Measurements from ENCODE around the gene EHMT1. TPM values are rescaled to one million over a fixed set of nuclear protein-coding genes. Genes with fewer than 3 reads are reported as not detected.

Gene EHMT1
- polyA plus RNA-seq, 1 of the 3 experiments (the other 2 are of a cell fraction), result 39.5 TPM

- no peaks in the 10 kb centered on the region for H3K9me2 ChIP-seq
- H3K4me3 ChIP-seq (ENCODE audit: low read depth in 2 of 2, low read length in 1 of 2), result no peak overlapping the region
- H3K27ac ChIP-seq (ENCODE audit: low read depth in 2 of 2, low read length in 1 of 2), result no peak overlapping the region; a peak in 1 of 4 replicates
- H3K4me2 ChIP-seq, result no peak overlapping the region
- ChIA-PET CTCF (interaction anchor here (1.3 to 1.6 kb wide), 2 partner anchors 14 to 80 kb away, joined by 3 to 5 read pairs; no protein-coding TSS in a partner anchor), POLR2A (no interaction called here)
- H2AFZ ChIP-seq (ENCODE audit: low read depth), result no peak overlapping the region
- no peaks in the 10 kb centered on the region for H3K27me3 ChIP-seq (ENCODE audit: insufficient read depth)
- TF ChIP-seq, protein P1, sequence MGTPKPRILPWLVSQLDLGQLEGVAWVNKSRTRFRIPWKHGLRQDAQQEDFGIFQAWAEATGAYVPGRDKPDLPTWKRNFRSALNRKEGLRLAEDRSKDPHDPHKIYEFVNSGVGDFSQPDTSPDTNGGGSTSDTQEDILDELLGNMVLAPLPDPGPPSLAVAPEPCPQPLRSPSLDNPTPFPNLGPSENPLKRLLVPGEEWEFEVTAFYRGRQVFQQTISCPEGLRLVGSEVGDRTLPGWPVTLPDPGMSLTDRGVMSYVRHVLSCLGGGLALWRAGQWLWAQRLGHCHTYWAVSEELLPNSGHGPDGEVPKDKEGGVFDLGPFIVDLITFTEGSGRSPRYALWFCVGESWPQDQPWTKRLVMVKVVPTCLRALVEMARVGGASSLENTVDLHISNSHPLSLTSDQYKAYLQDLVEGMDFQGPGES (IDR thresholded peaks at IDR 0.05; ENCODE audit: low read depth, low read length), result no peak
- peaks cover 33 to 42% of the 10 kb centered on the region in 2 experiments for H3K36me3 ChIP-seq (replicated peaks in 1 of 2; ENCODE audit: control insufficient read depth in 1 of 2, insufficient read depth in 2 of 2, low read length in 1 of 2)
- peaks cover 6% of the 10 kb centered on the region for H4K20me1 ChIP-seq (ENCODE audit: insufficient read depth)
- no peaks in the 10 kb centered on the region for H3F3A ChIP-seq (replicated peaks; ENCODE audit: insufficient read depth)
- H3K9ac ChIP-seq, result no peak overlapping the region
- H3K9me3 ChIP-seq, result no peaks in the 10 kb centered on the region
- H3K4me1 ChIP-seq (ENCODE audit: control insufficient read depth in 1 of 2, insufficient read depth in 2 of 2, low read depth in 1 of 2, low read length in 1 of 2), result peaks cover 0 to 10% of the 10 kb centered on the region in 2 experiments; a peak in 1 of 4 replicates
- DNase-seq, result no peak
- peaks cover 32% of the 10 kb centered on the region; the same call in 1 of the 2 replicates for H3K79me2 ChIP-seq (ENCODE audit: insufficient read depth)
- 93% methylated on average over 11 of the region's 22 CpGs for WGBS (ENCODE audit: low lambda C conversion rate)
Measured at GRCh38 chr9:137753192-137753765, 134.5 kb downstream of the EHMT1 start.

GRCh38 chr9:137755261-137755927, 136.6 kb downstream of the EHMT1 start:
- H3K9me3 ChIP-seq, result no peaks in the 10 kb centered on the region
- H3K9me2 ChIP-seq, result no peaks in the 10 kb centered on the region
- H3K27ac ChIP-seq (ENCODE audit: low read depth in 2 of 2, low read length in 1 of 2), result no peak overlapping the region
- POLR2A ChIA-PET, result no interaction called here
- DNase-seq, result no peak
- no peak overlapping the region for H3K4me2 ChIP-seq
- TF ChIP-seq RCOR1 (IDR thresholded peaks at IDR 0.05; ENCODE audit: low read length) (no peak), TEAD4 (IDR thresholded peaks at IDR 0.05; ENCODE audit: borderline replicate concordance, insufficient read depth) (no peak), EZH2phosphoT487 (IDR thresholded peaks at IDR 0.05; ENCODE audit: borderline replicate concordance, low read depth) (no peak)
- peaks cover 24% of the 10 kb centered on the region for H3K79me2 ChIP-seq (ENCODE audit: insufficient read depth)
- no peaks in the 10 kb centered on the region for H3K27me3 ChIP-seq (ENCODE audit: insufficient read depth)
- H3K36me3 ChIP-seq (replicated peaks in 1 of 2; ENCODE audit: control insufficient read depth in 1 of 2, insufficient read depth in 2 of 2, low read length in 1 of 2), result peaks cover 32 to 49% of the 10 kb centered on the region in 2 experiments
- H4K20me1 ChIP-seq (ENCODE audit: insufficient read depth), result no peaks in the 10 kb centered on the region
- no peaks in the 10 kb centered on the region for H3F3A ChIP-seq (replicated peaks; ENCODE audit: insufficient read depth)
- peaks cover 0 to 10% of the 10 kb centered on the region in 2 experiments; a peak in 1 of 4 replicates for H3K4me1 ChIP-seq (ENCODE audit: control insufficient read depth in 1 of 2, insufficient read depth in 2 of 2, low read depth in 1 of 2, low read length in 1 of 2)
- CTCF ChIA-PET, result no interaction called here
- H2AFZ ChIP-seq (ENCODE audit: low read depth), result no peak overlapping the region
- no peak overlapping the region for H3K9ac ChIP-seq
- whole genome bisulfite sequencing (ENCODE audit: low lambda C conversion rate), result 95% methylated on average over 7 of the region's 7 CpGs
- no peak overlapping the region; a peak in 1 of 4 replicates for H3K4me3 ChIP-seq (ENCODE audit: low read depth in 2 of 2, low read length in 1 of 2)

DNA sequence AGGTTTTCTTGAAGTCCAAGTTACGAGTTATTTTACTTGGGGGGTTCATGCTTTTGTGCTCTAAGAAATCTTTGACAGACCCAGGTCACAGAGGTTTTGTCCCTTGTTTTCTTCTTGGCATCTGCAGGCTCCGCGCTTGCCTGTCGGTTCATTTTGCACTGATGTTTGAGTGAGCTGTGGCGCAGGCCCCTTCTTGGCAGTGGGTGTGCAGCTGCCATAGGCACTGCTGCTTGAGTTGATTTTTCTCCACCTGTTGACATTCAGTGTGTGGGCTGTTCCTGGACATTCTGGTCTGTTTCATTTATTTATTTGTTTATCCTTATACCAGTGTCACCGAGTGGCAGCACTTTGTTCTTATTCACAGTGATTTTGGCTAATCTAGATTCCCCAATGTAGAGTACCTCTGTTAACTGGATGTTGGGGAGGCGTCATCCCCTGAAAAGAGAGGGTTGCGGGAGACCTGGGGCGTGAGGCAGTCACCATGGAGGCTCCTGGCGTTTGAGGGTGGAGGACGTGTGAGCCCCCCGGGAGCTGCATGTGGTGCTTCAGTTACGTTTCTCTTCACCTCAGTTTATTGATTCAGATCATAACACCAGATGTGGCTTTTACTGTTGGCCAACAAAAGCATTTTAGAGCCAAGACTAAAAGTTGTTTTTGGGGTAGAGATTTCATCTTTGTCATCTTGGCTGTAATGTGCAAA, 137.4 kb downstream of the EHMT1 start:
- no peak for TF ChIP-seq POLR2AphosphoS5 (IDR thresholded peaks at IDR 0.05; ENCODE audit: low read depth, low read length)
- no peak for TF ChIP-seq NRF1 (IDR thresholded peaks at IDR 0.05; ENCODE audit: low read depth, low read length)
- no peak for TF ChIP-seq MAX (IDR thresholded peaks at IDR 0.05; ENCODE audit: low read depth)
- no peak for TF ChIP-seq MEF2A (IDR thresholded peaks at IDR 0.05; ENCODE audit: borderline replicate concordance, low read depth)
- no peak for TF ChIP-seq TAF1 (IDR thresholded peaks at IDR 0.05; ENCODE audit: borderline replicate concordance, low read depth, low read length)
- no peak for TF ChIP-seq RCOR1 (IDR thresholded peaks at IDR 0.05; ENCODE audit: low read length)
- Histone ChIP-seq H3K9me2 (no peaks in the 10 kb centered on the region), H3K4me3 (ENCODE audit: low read depth in 2 of 2, low read length in 1 of 2) (no peak overlapping the region), H4K20me1 (ENCODE audit: insufficient read depth) (no peaks in the 10 kb centered on the region), H3K9ac (no peak overlapping the region), H3K4me1 (ENCODE audit: control insufficient read depth in 1 of 2, insufficient read depth in 2 of 2, low read depth in 1 of 2, low read length in 1 of 2) (peaks cover 0 to 10% of the 10 kb centered on the region in 2 experiments; a peak in 1 of 4 replicates), H3K79me2 (ENCODE audit: insufficient read depth) (peaks cover 21% of the 10 kb centered on the region), H3F3A (replicated peaks; ENCODE audit: insufficient read depth) (no peaks in the 10 kb centered on the region), H3K36me3 (replicated peaks in 1 of 2; ENCODE audit: control insufficient read depth in 1 of 2, insufficient read depth in 2 of 2, low read length in 1 of 2) (peaks cover 27 to 46% of the 10 kb centered on the region in 2 experiments), H2AFZ (ENCODE audit: low read depth) (no peak overlapping the region), H3K9me3 (no peaks in the 10 kb centered on the region), H3K27me3 (ENCODE audit: insufficient read depth) (no peaks in the 10 kb centered on the region), H3K4me2 (no peak overlapping the region), H3K27ac (ENCODE audit: low read depth in 2 of 2, low read length in 1 of 2) (no peak overlapping the region)
- DNase-seq, result no peak
- ChIA-PET POLR2A (no interaction called here), CTCF (no interaction called here)
- 97% methylated on average over 13 of the region's 13 CpGs for WGBS (ENCODE audit: low lambda C conversion rate)
